Endometrial microvascular endothelial cells (primary cell): ENCODE results near the gene RFK. TPM values are rescaled to one million over a fixed set of nuclear protein-coding genes. Genes with fewer than 3 reads are reported as not detected.
"Not testable (repeated sequence)": the region's sequence is repeated elsewhere in the genome, so short reads cannot be mapped to it uniquely, and the experiment has no call there.

Source experiments
- in situ Hi-C: cut with HindIII; loops from 2 replicates; pipeline ENCODE4 v1.10.0; 2017; ENCODE audit warnings: low sequenced_read_pairs, low pct_unique_long_range_greater_than_20kb; ENCODE audit errors: inconsistent ontology term
- total RNA-seq: library from RNA; depleted of rRNA; stranded (reverse); fragments of >200 nt; gene quantifications from one replicate; pipeline ENCODE4 v1.2.3, GENCODE V29; 2015; ENCODE audit errors: inconsistent ontology term

RFK gene
- total RNA-seq = 41.3 TPM

- in situ Hi-C loops = no loop called here
Measured at GRCh38 chr9:76394195-76394959, at the start of gene RFK. RFK (minus strand) TSS chr9:76394426; CDS start chr9:76394171, 255 bp downstream.

GRCh38 chr9:76443887-76444286 lies 49.7 kb upstream of the RFK start:
- in situ Hi-C loops = no loop called here

- in situ Hi-C loops = no loop called here
Measured at GRCh38 chr9:76441551-76442322, 47.5 kb upstream of the RFK start.

GRCh38 chr9:76438841-76439588 lies 44.8 kb upstream of the RFK start:
- in situ Hi-C loops = no loop called here

- in situ Hi-C loops = not testable (repeated sequence)
Measured at GRCh38 chr9:76437017-76437699, 42.9 kb upstream of the RFK start.

- in situ Hi-C loops = not testable (repeated sequence)
Measured at GRCh38 chr9:76434897-76435296, 40.7 kb upstream of the RFK start.

GRCh38 chr9:76433836-76434235 lies 39.6 kb upstream of the RFK start:
- in situ Hi-C loops = no loop called here

GRCh38 chr9:76433406-76433805 lies 39.2 kb upstream of the RFK start:
- in situ Hi-C loops = no loop called here

- in situ Hi-C loops = no loop called here
Measured at GRCh38 chr9:76431601-76432000, 37.4 kb upstream of the RFK start.

GRCh38 chr9:76426807-76427419 lies 32.7 kb upstream of the RFK start:
- in situ Hi-C loops = no loop called here

- in situ Hi-C loops = no loop called here
Measured at GRCh38 chr9:76425677-76426453, 31.6 kb upstream of the RFK start.

- in situ Hi-C loops = no loop called here
Measured at GRCh38 chr9:76424491-76424890, 30.3 kb upstream of the RFK start.

- in situ Hi-C loops = no loop called here
Measured at GRCh38 chr9:76423216-76424177, 29.3 kb upstream of the RFK start.

- in situ Hi-C loops = no loop called here
Measured at GRCh38 chr9:76419782-76420380, 25.7 kb upstream of the RFK start.

GRCh38 chr9:76417394-76417793 lies 23.2 kb upstream of the RFK start:
- in situ Hi-C loops = no loop called here

- in situ Hi-C loops = no loop called here
Measured at GRCh38 chr9:76415731-76416130, 21.5 kb upstream of the RFK start.
